Fibroblast of peridontal ligament (primary cell): Measurements from ENCODE around the gene UIMC1.

Source experiments
- DNase-seq: peaks from one replicate; pipeline ENCODE4 v3.0.0-alpha.2; 2010; ENCODE audit errors: extremely low read depth

UIMC1 gene

DNA sequence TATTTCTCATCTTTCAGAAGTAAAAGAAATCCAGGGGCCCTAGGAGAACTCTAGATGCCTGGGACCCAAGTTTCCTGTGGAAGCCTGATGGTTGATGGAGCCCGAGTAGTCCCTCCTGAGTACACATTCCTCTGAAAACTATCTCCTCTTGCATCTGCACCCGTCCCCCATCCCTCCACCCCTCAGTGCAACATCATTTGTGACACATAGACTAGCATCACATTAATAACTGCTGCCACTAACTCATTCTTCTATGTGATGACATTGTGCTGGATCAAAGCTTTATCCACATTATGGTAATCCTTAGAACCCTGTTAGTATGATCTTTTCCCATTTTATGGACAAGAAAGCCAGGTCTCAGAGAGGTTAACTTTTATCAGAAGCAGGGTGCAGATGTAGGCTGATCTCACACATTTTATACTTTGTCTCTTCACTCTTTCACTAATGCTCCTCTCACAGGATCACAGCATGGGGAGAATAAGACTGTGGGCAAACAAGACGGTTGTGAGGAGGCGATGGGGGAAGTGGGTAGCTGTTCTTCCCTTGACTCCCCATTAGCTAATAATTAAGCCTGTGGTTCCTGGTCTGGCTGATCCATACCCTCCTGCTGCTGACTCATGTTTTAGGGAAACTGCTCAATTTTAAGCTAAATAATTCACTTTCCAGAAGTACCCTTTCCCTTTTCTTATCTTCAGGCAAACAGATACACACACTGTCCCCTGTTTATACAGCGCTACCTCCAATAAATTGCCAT lies 103.5 kb downstream of the UIMC1 start:
- DNase-seq, result no peak

DNA sequence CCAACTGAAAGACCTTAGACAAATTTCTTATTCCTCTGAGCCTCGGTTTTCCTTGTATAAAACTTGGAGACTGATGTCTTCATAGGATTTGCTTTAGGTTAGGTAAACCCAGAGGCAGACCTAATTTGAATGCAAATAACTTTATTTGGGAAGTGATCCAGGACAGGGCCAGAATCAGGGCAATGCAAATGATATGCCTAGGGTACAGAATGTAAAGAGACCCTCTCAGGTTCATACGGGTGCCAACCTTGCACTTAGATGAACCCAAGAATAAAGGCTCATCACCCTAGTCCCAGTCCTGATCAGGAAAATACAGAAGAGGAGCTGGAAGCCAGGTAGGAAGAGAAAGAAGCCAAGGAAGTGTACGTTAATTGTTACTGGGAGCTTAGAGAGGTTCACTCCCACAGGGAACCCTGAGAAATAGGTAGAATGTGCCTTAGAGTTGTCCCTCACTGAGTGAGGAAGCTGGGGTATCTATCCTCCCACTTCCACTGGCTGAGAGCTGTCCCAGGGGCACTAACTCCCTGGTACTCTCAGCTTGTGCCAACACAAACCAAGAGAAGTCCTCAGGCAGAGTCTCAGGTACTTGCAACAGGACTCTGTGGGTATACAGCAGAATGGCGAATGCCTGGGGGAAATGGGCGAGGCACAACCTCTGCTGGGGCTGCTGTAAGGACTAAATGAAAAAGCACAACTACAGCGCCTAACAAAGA lies 104.3 kb downstream of the UIMC1 start:
- no peak for DNase-seq

DNA sequence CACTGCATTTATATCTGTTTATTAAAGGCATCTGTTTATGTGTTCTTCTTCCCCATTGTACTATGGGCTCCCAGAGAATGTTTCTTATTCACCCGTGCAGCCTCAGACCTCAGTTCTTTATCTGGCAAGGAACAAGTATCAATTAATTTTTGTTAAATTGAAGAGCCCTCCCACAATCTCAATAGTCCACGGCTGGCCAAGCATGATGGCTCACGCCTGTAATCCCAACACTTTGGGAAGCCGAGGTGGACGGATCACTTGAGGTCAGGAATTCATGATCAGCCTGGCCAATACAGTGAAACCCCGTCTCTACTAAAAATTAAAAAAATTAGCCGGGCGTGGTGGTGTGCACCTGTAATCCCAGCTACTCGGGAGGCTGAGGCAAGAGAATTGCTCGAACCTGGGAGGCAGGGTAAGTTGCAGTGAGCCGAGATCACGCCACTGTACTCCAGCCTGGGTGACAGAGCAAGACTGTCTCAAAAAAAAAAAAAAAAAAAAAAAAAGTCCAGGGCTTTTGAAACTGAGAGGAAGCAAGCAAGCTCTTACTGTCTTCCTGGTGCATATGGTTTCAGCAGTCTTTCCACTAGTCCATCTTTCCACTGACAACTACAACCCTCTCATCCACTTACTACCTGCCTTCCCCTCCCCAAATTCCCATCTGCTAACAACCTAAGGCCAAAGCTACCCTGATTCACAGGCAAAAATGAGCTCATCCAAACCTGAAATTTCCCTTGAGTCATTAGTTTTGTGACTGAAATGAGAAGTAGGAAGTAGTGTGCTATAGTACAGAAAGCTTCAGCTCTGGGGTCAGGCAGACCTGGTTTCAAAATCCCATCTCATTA lies 105.1 kb downstream of the UIMC1 start:
- DNase-seq, result no peak

DNA sequence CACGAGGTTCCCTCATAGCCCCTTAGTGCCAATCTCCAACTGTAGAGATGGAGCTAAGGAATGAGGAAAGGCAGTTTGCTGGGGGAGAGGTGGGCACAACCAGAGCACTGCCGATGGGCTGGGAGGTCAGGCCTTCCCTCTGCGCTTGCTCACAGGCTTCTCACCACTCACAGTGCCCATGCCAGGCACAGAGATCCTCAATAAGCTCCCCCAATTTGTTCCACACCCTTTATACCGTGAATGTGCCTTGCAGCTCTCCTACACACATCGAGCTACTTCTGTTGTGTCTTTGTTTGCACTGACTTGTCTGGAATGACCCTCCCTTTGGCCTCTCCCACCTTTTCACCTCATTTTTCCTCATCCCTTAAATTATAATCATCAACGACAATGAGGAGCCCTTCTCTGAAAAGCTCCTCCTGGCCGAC lies 105.8 kb downstream of the UIMC1 start:
- no peak for DNase-seq

DNA sequence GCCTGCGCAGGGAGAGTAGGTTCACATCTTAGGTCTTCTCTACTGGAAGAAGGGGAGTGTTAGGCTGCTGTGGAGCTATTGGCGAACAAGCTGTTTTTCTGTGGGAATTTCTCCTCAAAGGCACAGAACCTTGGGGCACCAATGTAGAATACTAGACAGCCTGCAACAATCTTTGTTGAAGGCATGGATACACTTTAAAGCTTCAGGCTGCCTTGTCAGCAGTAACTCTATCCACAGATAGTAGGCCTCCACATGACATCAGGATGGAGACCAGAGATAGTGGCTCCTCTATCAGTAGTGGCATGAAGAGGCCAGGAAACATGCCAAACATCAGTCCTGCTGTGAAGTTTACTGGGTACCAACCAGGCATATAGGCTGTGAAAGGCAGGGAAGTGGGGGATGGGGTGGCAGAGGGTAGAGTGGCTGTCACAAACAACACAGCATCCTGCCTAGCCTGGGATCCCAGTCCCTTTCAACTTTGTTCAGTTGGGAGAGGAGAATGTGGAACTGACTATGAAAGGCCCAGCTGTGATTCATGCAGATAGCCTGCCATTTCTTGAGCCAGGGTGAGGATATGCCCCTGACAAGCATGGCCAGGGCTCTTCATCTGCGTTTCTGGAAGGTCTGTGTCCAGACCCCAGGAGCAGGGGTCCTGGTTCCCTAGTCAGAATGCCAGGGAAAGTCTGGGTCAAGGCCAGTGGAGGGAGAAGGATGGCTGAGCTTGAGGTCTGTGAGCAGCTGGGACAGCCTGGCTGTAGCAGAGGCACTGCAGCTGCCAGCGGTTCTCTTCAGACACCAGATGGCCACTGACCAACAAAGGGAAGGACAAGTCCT lies 106.4 kb downstream of the UIMC1 start:
- DNase-seq, result no peak

DNA sequence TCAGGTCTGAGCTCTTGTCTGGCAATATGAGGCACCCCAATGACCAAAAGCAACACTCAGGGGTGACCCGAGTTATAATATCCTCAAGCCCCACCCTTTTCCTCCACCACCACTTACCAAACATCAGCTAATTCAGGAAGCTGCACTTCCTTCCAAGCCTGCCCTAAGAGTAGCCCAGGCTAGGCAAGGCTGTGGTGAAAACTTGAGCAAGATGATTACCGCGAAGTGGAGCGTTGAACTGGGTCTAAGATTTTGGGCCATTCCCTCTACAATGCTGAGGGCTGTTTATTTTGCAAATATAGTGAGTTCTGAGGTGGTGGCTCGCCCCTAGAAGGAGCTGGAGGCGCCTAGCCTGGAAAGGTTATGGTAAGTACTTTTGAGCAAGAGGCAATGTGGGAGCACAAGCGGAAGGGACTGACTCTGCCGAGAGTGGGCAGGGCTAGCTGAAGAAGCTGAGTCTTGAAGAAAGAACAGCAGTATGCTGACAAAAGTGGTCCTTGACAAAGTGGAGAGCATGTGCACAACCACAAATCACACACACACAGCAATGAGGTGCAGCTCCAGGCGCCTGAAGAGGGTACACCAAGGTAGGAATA lies 107.2 kb downstream of the UIMC1 start, which contains the start of gene HK3:
TSS of gene HK3 (minus strand) at position 51 of the 596 bp plus-strand sequence. CDS start 3,187 bp downstream, outside the sequence.
- no peak for DNase-seq

DNA sequence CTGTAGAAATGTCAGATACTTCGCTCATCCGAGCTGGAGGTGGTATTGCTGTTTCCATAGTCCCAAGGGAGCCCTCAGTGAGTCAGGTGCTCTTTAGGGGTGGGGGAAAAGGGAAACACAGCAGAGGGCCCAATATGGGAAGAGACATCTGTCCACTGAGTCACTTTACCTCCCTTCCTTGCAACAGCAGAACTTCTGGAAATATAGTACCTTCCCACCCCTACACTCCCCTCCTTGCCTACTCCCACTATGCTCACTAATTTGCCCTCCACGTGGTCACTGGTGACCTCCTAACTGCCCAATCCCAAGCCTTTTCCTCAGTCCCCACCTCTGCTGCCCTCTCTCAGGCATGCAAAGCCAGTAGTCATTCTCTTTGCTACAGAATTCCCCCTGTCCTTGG lies 109.3 kb downstream of the UIMC1 start:
- no peak for DNase-seq

DNA sequence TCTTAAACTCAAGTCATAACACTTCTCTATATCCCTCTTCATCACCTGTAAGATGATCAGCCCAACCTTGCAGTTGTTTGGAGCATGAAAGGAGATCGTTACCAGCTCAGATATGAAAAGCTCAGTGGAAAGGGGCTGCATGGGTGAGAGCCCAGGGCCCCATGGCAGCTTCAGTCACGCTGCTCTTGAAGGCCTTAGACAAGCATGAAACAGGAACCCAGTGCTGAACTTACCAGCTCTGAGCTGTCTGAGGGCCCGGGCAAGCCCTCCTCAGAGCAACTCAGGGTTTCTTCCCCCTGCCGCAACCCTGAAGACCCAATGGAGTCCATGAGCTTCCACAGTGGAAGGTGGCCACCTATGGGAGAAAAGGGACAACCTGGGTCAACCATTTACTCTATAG lies 110.7 kb downstream of the UIMC1 start:
- DNase-seq, result no peak

DNA sequence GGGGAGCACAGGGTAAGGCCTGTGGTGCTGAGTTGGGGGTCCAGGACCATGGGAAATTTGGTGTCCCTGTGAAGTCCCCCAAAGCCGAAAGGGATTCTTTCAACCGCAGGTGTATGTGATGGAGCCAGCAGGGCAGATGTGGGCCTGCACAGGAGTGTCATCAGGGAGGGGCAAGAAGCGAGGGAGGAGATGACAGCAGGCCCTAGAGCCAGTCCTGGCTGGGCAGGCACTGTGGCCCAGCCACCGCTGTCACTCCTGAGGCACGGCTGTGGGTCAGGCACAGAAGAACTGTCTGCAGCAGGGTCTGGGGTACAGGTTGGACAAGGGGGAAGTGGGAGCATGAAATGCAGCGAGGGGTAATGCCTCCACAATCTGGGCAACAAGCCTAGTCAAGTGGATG lies 112.3 kb downstream of the UIMC1 start:
- DNase-seq, result no peak

DNA sequence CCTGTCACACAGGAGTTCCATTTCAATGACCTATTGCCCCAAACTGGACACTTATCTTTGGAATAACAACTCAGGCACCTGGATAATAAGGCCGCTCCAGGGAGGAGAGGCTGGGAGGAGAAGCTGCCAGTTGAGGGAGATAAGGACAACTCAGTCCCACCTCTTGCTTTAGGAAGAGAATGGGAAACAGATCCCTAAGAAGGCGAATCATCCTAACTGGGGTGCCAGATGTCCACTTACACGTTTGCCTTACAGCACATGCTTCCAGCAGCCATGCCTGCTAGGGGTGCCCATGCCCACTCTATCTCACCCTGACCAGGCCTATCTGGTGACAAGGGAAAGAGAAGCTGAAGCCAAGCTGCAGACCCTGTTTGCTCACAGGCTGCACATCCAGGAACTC lies 113.9 kb downstream of the UIMC1 start:
- no peak for DNase-seq

DNA sequence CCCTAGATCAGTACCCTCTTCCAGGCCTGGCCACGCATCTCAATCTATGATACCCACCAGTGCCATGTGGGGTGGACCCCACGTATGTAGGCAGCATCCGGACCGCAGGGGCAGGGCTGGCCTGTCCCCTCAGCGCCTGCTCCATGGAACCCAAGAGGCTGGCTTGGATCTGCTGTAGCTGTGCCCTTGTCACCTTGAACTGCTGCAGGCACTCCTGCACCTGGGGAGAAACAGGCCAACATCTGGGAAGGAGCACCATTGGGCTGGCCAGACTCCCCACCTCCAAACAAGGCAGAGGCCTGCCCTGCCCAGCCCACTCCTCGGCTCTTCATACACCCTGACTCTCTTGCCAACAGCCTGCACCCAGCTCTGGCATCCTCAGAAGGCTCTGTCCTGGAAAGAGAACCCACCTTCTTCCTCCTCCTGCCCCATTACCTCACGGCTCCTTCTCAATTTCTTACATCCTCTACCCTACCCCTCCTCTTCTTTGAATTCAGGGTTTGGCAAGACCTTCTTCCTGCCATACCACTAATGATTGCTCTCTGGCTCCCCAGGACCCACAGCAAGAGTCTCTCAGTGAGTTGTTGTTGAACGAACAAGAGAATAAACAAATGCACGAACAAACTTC lies 115.1 kb downstream of the UIMC1 start:
- no peak for DNase-seq

DNA sequence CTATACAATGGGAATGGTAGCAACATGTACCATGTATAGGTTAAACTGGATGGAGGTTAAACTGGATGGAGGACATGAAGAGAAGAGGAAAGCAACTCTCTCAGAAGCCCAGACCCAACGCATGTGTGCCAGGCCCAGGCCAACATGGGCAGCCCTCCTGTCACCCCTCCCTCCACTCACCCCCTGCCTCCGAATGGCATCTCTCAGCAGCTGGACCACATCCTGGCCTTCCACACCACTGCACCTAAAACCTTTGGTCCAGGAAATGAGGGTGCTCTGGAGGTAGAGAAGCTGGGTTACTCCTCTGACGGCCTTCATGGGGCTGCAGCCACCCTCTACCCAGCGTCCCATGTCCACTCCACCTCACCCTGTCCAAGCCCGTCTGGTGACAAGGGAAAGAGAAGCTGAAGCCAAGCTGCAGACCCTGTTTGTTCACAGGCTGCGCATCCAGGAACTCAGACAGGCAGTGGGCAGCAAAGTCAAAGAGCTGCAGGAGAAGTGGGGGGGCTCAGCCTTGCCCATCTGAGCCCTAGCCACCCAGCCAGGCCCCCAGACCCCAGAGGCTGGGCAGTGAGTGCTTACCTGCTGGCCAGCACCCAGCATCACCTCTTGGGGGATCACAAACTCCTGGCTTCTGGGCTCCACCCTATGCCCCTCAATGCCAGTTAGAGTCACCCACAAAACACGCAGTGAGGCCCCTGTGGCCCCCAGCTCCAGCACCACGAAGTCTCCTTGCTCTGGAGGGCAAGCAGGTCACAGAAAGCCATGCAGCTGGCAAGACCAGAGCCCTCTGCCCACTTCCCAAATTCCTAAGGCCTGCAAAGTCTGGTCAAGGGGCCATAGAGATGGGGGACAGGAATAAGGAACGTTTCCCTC lies 115.9 kb downstream of the UIMC1 start:
- DNase-seq, result no peak

DNA sequence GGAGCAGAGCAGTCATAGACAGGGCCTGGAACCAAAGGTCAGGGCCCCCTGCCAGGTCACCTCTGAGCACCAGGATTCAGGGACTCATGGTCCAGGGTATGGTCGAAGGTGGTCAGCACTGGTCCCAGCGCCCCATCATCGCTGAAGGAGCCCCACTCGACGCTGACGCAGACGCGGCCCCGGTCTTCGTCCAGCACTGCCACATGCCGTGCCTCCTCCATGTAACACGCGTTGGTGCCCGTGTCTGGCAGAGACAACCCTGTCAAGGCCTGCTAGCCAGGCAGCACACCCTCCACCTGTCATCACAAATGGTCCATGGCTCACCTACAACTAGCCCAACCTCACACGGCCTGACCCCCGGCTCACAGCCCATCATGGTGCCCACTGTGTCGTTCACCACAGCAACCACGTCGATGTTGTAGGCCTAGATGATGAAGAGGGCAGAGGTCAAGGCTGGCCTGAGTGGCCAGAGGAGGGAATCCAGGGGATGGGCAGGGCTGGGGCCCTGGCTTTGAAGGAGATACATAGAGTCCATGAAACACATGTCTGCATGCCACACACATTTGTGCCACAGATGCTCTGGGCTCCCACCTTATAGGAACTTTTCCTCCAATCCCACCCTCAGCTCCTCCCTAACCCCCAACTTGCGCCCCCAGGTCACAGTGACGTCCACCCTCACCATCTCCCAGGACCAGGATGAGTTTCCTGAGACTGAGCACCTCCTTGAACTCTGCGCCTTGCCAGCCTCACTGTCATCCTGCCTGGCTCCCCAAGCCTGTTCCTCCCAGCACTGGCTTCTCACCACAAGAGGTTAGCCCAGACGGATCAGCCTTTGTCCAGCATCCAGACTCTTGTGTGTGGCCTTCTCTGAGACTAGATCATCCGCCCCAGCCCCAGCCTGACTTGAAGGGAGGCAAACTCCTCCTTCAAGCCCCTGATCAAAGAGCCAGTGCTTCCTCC lies 117.0 kb downstream of the UIMC1 start:
- no peak for DNase-seq

DNA sequence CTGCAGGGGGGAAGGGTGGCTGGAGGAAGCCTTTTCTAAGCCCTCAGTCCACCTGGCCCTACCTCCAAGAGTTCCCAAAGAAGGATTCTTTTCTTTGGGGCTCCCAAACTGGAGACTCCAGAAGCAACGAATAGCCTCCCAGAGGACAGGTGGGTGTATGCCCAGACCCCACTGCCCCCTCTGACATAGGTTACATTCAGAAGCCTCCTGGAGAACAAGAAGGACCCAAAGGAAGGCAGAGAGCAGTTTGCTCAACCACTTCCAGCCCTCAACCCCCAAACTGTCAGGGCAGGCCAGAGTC lies 117.8 kb downstream of the UIMC1 start:
- DNase-seq, result no peak

DNA sequence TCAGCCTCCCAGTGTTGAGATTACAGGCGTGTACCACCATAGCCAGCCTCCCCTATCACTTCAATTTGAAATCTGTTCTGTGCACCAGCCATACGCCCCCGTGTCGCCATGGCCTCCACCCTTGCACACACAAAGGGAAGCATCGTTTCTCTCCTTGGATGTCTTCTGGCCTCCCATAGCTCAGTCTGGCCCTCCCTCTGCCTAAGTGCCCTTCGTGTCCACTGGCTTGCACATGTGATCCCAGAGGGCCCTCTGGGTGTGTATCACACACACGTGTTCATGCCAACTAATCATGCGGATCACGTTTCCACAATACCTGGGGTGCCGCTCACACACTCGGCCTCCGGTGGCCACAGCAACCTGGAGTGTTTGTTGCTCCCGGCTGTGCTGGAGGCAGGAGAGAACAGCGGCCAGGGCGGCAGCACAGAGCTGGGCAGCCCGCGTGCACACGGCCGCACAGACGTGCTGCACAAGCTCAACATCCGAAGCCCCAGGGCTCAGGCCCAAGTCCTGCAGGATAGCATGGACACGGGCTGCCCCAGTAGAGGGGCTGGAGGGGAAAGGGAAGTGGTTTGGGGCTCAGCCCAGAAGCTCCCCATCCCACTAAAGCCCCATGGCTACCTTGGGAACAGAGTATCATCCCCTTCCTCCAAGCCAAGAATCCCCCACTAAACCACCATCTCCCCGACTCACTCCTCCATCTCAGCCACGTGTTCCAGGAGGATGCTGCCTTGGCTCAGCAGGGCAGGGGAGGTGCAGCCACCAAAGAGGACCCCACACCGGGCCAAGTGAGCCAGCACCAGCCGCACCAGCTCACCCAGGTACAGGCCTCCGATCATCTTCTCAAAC lies 118.3 kb downstream of the UIMC1 start:
- DNase-seq, result no peak

DNA sequence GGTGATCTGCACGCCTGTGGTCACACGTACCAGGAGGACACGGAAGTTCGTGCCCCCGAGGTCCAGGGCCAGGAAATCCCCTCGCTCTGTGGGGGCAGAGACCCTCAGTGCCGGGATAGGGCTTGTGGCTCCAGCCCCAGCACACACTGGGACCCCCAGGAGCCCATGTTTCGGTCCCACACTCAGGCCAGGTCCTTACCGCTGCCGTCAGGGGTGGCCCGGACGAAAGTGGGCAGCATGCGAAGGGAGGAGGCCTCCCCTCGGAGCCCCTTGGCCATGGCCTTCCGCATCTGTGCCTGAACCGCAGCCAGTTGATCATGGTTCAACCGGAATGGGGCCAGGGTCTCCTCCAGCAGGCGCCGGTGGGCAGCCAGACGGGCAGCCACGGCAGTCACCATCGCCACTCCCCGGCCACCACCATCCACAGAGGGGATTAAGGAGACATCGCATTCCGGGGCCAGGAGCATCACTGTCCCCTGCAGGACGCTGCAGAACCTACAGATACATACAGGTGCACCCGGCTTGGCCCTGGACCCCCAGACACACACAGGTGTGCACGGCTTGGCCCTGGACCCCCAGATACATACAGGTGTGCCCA lies 119.2 kb downstream of the UIMC1 start:
- no peak for DNase-seq
